Measurements from ENCODE around the gene SASH1.

DNA sequence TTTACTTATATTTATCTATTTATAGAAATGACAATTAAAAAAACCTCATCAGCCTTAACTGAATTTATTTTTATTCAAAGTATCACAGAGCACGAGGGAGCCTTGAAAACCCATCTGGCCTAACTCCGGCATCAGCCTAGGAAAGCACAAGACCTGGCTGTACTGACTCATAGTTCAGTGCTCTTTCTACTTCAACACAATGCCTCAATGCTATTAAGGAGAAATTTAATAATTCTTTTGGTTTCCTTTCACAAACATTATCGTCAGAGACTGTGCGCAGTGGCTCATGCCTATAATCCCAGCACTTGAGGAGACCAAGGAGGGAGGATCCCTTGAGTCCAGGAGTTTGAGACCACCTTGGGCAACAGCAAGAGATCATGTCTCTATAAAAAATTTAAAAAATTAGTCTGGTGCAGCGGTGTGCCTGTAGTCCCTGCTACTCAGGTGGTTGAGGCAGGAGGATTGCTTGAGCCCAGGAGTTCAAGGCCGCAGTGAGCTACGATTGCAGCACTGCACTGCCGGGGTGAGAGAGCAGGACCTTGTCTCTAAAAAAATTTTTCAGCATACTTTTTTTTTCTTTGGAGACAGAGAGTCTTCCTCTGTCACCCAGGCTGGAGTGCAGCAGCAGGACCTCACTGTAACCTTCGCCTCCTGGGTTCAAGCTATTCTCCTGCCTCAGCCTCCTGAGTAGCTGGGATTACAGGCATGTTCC, 1.9 kb upstream of the SASH1 start:
- TF ChIP-seq POLR2AphosphoS5 (IDR thresholded peaks at IDR 0.05) (no peak), EP300 (IDR thresholded peaks at IDR 0.05) (no peak)
- TF ChIP-seq, protein P1, sequence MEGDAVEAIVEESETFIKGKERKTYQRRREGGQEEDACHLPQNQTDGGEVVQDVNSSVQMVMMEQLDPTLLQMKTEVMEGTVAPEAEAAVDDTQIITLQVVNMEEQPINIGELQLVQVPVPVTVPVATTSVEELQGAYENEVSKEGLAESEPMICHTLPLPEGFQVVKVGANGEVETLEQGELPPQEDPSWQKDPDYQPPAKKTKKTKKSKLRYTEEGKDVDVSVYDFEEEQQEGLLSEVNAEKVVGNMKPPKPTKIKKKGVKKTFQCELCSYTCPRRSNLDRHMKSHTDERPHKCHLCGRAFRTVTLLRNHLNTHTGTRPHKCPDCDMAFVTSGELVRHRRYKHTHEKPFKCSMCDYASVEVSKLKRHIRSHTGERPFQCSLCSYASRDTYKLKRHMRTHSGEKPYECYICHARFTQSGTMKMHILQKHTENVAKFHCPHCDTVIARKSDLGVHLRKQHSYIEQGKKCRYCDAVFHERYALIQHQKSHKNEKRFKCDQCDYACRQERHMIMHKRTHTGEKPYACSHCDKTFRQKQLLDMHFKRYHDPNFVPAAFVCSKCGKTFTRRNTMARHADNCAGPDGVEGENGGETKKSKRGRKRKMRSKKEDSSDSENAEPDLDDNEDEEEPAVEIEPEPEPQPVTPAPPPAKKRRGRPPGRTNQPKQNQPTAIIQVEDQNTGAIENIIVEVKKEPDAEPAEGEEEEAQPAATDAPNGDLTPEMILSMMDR (IDR thresholded peaks at IDR 0.05), result no peak

All from sigmoid colon (tissue), 4 donors.